Measurements from ENCODE around the gene MYO15A. TPM values are rescaled to one million over a fixed set of nuclear protein-coding genes. Genes with fewer than 3 reads are reported as not detected.
A peak's percentile ranks its signal among the peaks of the same experiment; 100 is the strongest.
"Not testable (repeated sequence)": the region's sequence is repeated elsewhere in the genome, so short reads cannot be mapped to it uniquely, and the experiment has no call there.

The MYO15A gene
- total RNA-seq, 2 experiments from 2014 or later = 0.31 to 0.40 TPM

- no peaks in the 10 kb centered on the region for H3K9me3 Mint-ChIP-seq
- intact Hi-C loops (cut with micrococcal nuclease) = no loop called here
- CTCF ChIA-PET = interaction anchor here (1.0 to 3.1 kb wide), 4 partner anchors 10 to 56 kb away, joined by 3 to 8 read pairs (median 5); no protein-coding TSS in a partner anchor
- H3K4me1 Mint-ChIP-seq (ENCODE audit: low read depth) = peaks cover 46% of the 10 kb centered on the region
- peaks cover 27% of the 10 kb centered on the region for H3K36me3 Mint-ChIP-seq (ENCODE audit: low read depth)
- no peak overlapping the region for H3K4me3 Mint-ChIP-seq
- H3K27ac Mint-ChIP-seq = no peak overlapping the region
- DNase-seq = no peak
- no peaks in the 10 kb centered on the region for H3K27me3 Mint-ChIP-seq (ENCODE audit: low read depth)
Measured at GRCh38 chr17:18197535-18198194, 89.1 kb downstream of the MYO15A start.

DNA sequence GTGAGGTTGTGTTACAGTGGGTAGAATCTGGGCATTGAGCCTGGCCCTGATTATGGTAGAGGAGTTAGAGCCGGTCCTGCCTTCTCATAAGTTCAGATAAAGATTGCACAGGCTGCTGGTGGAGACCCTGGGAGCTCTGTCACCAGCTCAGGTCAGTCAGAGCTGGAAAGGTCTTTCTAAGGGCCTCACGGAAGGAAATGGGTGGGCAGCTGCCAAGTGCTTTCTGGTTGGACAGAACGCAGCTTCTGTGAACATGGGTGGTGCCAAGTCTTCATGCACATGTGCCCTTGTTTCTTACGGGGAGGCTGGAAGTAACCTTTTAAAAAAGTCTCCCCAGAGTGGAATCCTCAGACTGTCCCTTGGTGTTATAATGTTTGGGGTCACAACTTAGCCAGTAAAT, 90.0 kb downstream of the MYO15A start:
- Mint-ChIP-seq H3K27me3 (ENCODE audit: low read depth) (no peaks in the 10 kb centered on the region), H3K36me3 (ENCODE audit: low read depth) (peaks cover 27% of the 10 kb centered on the region), H3K9me3 (no peaks in the 10 kb centered on the region), H3K27ac (peak overlapping the region; percentile 0), H3K4me1 (ENCODE audit: low read depth) (peaks cover 46% of the 10 kb centered on the region), H3K4me3 (no peak overlapping the region)
- DNase-seq = no peak
- intact Hi-C loops (cut with micrococcal nuclease) = no loop called here
- CTCF ChIA-PET = interaction anchor here (1.0 to 3.1 kb wide), 5 partner anchors 9 to 53 kb away, joined by 3 to 8 read pairs (median 3); no protein-coding TSS in a partner anchor

GRCh38 chr17:18201108-18201507, 92.6 kb downstream of the MYO15A start:
- H3K4me3 Mint-ChIP-seq = no peak overlapping the region
- H3K9me3 Mint-ChIP-seq = no peaks in the 10 kb centered on the region
- peak overlapping the region; percentile 14 for H3K27ac Mint-ChIP-seq
- no peaks in the 10 kb centered on the region for H3K27me3 Mint-ChIP-seq (ENCODE audit: low read depth)
- CTCF ChIA-PET = interaction anchor here (0.7 to 1.3 kb wide), 4 partner anchors 12 to 60 kb away, joined by 3 to 6 read pairs (median 4); no protein-coding TSS in a partner anchor
- peaks cover 31% of the 10 kb centered on the region for H3K4me1 Mint-ChIP-seq (ENCODE audit: low read depth)
- peaks cover 16% of the 10 kb centered on the region for H3K36me3 Mint-ChIP-seq (ENCODE audit: low read depth)
- no peak for DNase-seq
- intact Hi-C loops (cut with micrococcal nuclease) = no loop called here

- H3K27ac Mint-ChIP-seq = peak overlapping the region; percentile 43
- peaks cover 19% of the 10 kb centered on the region for H3K4me1 Mint-ChIP-seq (ENCODE audit: low read depth)
- CTCF ChIA-PET = interaction anchor here (1.0 kb wide), 2 partner anchors 61 to 62 kb away, joined by 3 read pairs; no protein-coding TSS in a partner anchor
- no peak for DNase-seq
- intact Hi-C loops (cut with micrococcal nuclease) = no loop called here
- H3K9me3 Mint-ChIP-seq = no peaks in the 10 kb centered on the region
- H3K27me3 Mint-ChIP-seq (ENCODE audit: low read depth) = no peaks in the 10 kb centered on the region
- H3K4me3 Mint-ChIP-seq = no peak overlapping the region
- peaks cover 7% of the 10 kb centered on the region for H3K36me3 Mint-ChIP-seq (ENCODE audit: low read depth)
Measured at GRCh38 chr17:18203308-18203707, 94.8 kb downstream of the MYO15A start.

- H3K36me3 Mint-ChIP-seq (ENCODE audit: low read depth) = peaks cover 11% of the 10 kb centered on the region
Measured at GRCh38 chr17:18205861-18206260, 97.3 kb downstream of the MYO15A start.

DNA sequence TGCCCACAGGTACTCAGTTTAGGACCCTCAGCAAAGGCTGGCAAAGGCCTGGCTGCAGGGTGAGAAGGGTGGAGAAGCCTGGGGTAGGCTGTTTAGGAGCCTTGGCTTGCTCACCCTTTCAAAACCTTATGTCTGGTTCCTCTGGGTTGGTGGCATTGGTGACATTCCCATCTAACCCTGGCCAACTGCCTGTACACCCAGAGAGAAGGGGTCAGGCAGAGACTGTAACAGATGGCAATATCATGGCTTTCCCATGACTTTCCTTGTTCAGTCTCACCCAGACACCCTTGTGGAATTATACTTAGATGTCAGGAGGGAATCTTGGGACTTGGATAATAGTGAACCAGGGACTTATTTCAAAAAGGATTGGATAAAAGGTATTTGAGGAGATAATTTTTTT, 98.4 kb downstream of the MYO15A start:
- Mint-ChIP-seq H3K9me3 (no peaks in the 10 kb centered on the region), H3K4me1 (ENCODE audit: low read depth) (peaks cover 2% of the 10 kb centered on the region), H3K27ac (no peak overlapping the region), H3K27me3 (ENCODE audit: low read depth) (no peaks in the 10 kb centered on the region), H3K36me3 (ENCODE audit: low read depth) (peaks cover 12% of the 10 kb centered on the region), H3K4me3 (no peak overlapping the region)
- intact Hi-C loops (cut with micrococcal nuclease) = no loop called here
- CTCF ChIA-PET = interaction anchor here (0.6 to 1.0 kb wide), 2 partner anchors 9 to 17 kb away, joined by 3 to 4 read pairs; no protein-coding TSS in a partner anchor
- DNase-seq = no peak

More at GRCh38 chr17:18205861-18206260, 97.3 kb downstream of the MYO15A start:
- Mint-ChIP-seq H3K27me3 (ENCODE audit: low read depth) (no peaks in the 10 kb centered on the region), H3K4me1 (ENCODE audit: low read depth) (peaks cover 4% of the 10 kb centered on the region), H3K9me3 (no peaks in the 10 kb centered on the region), H3K27ac (peak overlapping the region; percentile 55), H3K4me3 (no peak overlapping the region)
- intact Hi-C loops (cut with micrococcal nuclease) = no loop called here
- CTCF ChIA-PET = interaction anchor here (0.8 kb wide), 1 partner anchor 64 kb away, joined by 3 read pairs; no protein-coding TSS in a partner anchor
- no peak for DNase-seq

DNA sequence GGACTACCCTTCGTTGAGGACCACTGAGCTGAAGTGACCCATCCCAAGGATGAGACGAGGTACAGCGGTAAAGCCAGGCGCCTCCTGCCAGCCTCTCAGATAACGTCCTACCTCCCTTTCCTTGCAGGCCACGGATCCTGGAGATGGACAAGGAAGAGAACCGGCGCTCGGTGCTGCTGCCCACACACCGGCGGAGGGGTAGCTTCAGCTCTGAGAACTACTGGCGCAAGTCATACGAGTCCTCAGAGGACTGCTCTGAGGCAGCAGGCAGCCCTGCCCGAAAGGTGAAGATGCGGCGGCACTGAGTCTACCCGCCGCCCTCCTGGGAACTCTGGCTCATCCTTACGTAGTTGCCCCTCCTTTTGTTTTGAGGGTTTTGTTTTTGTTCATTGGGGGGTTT, 99.5 kb downstream of the MYO15A start:
- Mint-ChIP-seq H3K4me1 (ENCODE audit: low read depth) (peaks cover 2% of the 10 kb centered on the region), H3K9me3 (no peaks in the 10 kb centered on the region), H3K27me3 (ENCODE audit: low read depth) (no peaks in the 10 kb centered on the region), H3K36me3 (ENCODE audit: low read depth) (peaks cover 12% of the 10 kb centered on the region), H3K4me3 (no peak overlapping the region), H3K27ac (no peak overlapping the region)
- CTCF ChIA-PET = interaction anchor here (1.0 to 1.2 kb wide), 2 partner anchors 10 kb away, joined by 3 read pairs; no protein-coding TSS in a partner anchor
- intact Hi-C loops (cut with micrococcal nuclease) = no loop called here
- DNase-seq = no peak

- DNase-seq = no peak
- no peaks in the 10 kb centered on the region for H3K9me3 Mint-ChIP-seq
- CTCF ChIA-PET = no interaction called here
- no peaks in the 10 kb centered on the region for H3K4me1 Mint-ChIP-seq (ENCODE audit: low read depth)
- H3K27me3 Mint-ChIP-seq (ENCODE audit: low read depth) = no peaks in the 10 kb centered on the region
- no peak overlapping the region for H3K27ac Mint-ChIP-seq
- no peak overlapping the region for H3K4me3 Mint-ChIP-seq
- peaks cover 7% of the 10 kb centered on the region for H3K36me3 Mint-ChIP-seq (ENCODE audit: low read depth)
- intact Hi-C loops (cut with micrococcal nuclease) = loop anchor here (10.0 kb wide), 1 partner anchor 351 kb away; no protein-coding TSS in a partner anchor
Measured at GRCh38 chr17:18213666-18214270, 105.2 kb downstream of the MYO15A start.

DNA sequence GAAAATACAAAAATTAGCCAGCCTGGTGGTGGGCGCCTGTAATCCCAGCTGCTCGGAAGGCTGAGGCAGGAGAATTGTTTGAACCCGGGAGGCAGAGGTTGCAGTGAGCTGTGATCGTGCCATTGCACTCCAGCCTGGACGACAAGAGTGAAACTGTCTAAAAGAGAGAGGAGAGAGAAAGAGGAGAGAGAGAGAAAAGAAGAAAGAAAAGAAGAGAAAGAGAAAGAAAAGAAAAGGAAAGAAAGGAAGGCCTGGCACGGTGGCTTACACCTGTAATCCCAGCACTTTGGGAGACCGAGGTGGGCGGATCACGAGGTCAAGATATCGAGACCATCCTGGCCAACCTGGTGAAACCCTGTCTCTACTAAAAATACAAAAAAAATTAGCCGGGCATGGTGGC, 108.3 kb downstream of the MYO15A start:
- not testable (repeated sequence) for H3K27me3 Mint-ChIP-seq (ENCODE audit: low read depth); H3K36me3 Mint-ChIP-seq (ENCODE audit: low read depth); H3K27ac Mint-ChIP-seq; H3K9me3 Mint-ChIP-seq; DNase-seq; H3K4me3 Mint-ChIP-seq; H3K4me1 Mint-ChIP-seq (ENCODE audit: low read depth)
- intact Hi-C loops (cut with micrococcal nuclease) = loop anchor here (1.0 to 10.0 kb wide), 3 partner anchors 42 to 348 kb away; partner anchors contain the start of gene FLII
- CTCF ChIA-PET = interaction anchor here (0.6 to 2.4 kb wide), 8 partner anchors 13 to 110 kb away, joined by 3 to 8 read pairs (median 4); partner anchors contain the start of gene ALKBH5

DNA sequence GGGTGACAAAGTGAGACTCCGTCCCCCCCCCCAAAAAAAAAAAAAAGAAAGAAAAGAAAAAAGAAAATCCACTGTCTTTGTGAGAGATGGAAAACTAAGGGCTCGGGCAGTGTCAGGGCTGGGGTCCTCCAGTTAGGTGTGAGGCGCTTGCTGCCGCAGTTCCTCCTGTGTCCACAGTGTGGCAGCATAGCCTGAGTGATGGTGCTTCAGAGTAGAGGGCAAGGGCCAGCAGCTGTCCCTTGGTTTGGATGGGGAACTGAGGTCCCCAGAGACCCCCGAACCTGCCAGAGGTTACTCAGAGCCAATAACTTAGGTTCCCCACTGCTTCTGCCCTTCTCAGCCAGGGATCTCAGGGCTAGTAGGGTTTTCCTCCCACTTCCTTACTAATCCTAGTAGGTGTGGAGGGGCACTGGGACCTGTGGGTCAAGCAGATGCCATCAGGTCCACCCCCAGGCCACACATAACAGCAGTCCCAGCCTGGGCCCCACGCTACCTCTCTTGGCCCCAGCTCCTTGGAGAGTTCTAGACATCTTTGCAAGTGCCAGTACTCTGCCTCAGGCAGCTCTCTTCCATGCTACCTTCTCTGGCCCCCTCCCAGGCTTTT, 109.0 kb downstream of the MYO15A start:
- DNase-seq = peak; percentile 87
- no peaks in the 10 kb centered on the region for H3K27me3 Mint-ChIP-seq (ENCODE audit: low read depth)
- no peak overlapping the region for H3K27ac Mint-ChIP-seq
- CTCF ChIA-PET = interaction anchor here (0.6 to 2.4 kb wide), 12 partner anchors 12 to 111 kb away, joined by 3 to 8 read pairs (median 4); partner anchors contain the start of gene ALKBH5
- no peaks in the 10 kb centered on the region for H3K36me3 Mint-ChIP-seq (ENCODE audit: low read depth)
- intact Hi-C loops (cut with micrococcal nuclease) = loop anchor here (1.0 to 10.0 kb wide), 3 partner anchors 41 to 347 kb away; partner anchors contain the start of gene FLII
- no peaks in the 10 kb centered on the region for H3K9me3 Mint-ChIP-seq
- no peak overlapping the region for H3K4me3 Mint-ChIP-seq
- no peaks in the 10 kb centered on the region for H3K4me1 Mint-ChIP-seq (ENCODE audit: low read depth)

DNA sequence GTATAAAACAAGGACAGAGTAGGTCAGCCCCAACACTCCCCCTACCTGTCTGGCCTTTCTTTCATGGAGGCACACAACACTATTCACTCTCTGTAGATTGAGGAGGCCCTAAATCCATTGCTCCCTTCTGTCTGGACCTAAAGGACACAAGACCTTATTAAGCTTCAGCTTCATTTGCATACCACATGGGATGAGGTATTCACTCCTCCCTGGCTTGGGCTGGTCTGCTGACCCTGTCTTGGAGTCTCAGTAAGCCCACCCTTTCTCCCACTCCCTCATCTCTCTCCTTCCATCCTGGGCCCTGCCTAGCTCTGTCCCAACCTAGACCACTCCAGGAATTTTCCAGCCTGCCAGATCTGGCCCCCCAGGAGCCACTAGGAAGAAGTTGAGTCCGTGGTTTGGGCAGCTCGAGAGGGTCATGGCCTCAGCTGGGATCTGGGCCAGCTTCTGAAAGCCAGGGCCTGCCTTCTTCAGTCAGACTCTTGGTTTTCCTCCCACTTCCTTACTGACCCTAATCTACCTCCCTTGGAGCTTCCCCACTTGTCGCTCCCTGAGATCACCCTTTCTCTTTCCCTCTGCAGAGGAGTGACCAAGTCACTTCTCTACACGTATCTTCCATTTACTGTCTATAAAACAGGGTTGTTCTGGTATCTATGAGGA, 110.3 kb downstream of the MYO15A start:
- intact Hi-C loops (cut with micrococcal nuclease) = loop anchor here (10.0 kb wide), 1 partner anchor 346 kb away; no protein-coding TSS in a partner anchor
- H3K9me3 Mint-ChIP-seq = no peaks in the 10 kb centered on the region
- no peaks in the 10 kb centered on the region for H3K27me3 Mint-ChIP-seq (ENCODE audit: low read depth)
- H3K4me3 Mint-ChIP-seq = no peak overlapping the region
- no peak for DNase-seq
- no peak overlapping the region for H3K27ac Mint-ChIP-seq
- no peaks in the 10 kb centered on the region for H3K36me3 Mint-ChIP-seq (ENCODE audit: low read depth)
- CTCF ChIA-PET = interaction anchor here (1.1 to 2.1 kb wide), 4 partner anchors 11 to 109 kb away, joined by 3 to 7 read pairs (median 4); no protein-coding TSS in a partner anchor
- H3K4me1 Mint-ChIP-seq (ENCODE audit: low read depth) = no peaks in the 10 kb centered on the region

DNA sequence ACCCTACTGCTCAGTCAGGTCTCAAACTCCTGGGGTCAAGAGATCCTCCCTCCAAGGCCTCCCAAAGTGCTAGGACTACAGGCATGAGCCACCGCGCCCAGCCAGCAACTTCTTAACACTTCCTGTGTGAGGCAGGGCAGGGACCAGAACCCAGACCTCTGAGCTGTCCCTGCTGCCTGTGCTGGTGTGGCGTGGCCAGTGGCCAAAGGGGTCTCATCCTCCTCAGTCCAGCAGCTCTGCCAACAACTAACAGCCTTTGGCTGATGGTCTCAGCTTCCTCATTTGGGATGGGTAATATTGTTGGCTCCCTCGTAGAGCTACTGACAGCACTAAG, 115.5 kb downstream of the MYO15A start:
- Mint-ChIP-seq H3K4me1 (ENCODE audit: low read depth) (peaks cover 24% of the 10 kb centered on the region), H3K36me3 (ENCODE audit: low read depth) (no peaks in the 10 kb centered on the region), H3K4me3 (no peak overlapping the region), H3K9me3 (no peaks in the 10 kb centered on the region), H3K27ac (no peak overlapping the region), H3K27me3 (ENCODE audit: low read depth) (no peaks in the 10 kb centered on the region)
- intact Hi-C loops (cut with micrococcal nuclease) = no loop called here
- CTCF ChIA-PET = interaction anchor here (1.1 kb wide), 1 partner anchor 82 kb away, joined by 3 read pairs; no protein-coding TSS in a partner anchor
- DNase-seq = no peak
